ENCODE data around the gene SH3GL1. TPM values are rescaled to one million over a fixed set of nuclear protein-coding genes. Genes with fewer than 3 reads are reported as not detected.

Gene SH3GL1
- polyA plus RNA-seq, 2 of the 4 experiments (the other 2 are of a cell fraction) = 20.1 to 34.7 TPM

GRCh38 chr19:4327252-4327876, 73.0 kb downstream of the SH3GL1 start:
- Histone ChIP-seq H3K9me3 (no peaks in the 10 kb centered on the region), H3K4me2 (no peak overlapping the region), H3K4me3 (no peak overlapping the region), H3K4me1 (no peaks in the 10 kb centered on the region), H3K27ac (no peak overlapping the region)
- 84% methylated on average over 14 of the region's 30 CpGs for WGBS (ENCODE audit: missing lambda C conversion rate)
- FAIRE-seq (no peak), ATAC-seq (peak; percentile 35 to 62; a peak in 3 of 6 replicates), DNase-seq (ENCODE audit: low read depth in 1 of 2, low spot score in 1 of 2) (peak in 1 of 2 experiments; percentile 33)
- ChIA-PET POLR2A (no interaction called here), CTCF (no interaction called here)
- TF ChIP-seq, protein P1, sequence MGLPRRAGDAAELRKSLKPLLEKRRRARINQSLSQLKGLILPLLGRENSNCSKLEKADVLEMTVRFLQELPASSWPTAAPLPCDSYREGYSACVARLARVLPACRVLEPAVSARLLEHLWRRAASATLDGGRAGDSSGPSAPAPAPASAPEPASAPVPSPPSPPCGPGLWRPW (IDR thresholded peaks at IDR 0.05) = no peak
- TF ChIP-seq, protein P2, sequence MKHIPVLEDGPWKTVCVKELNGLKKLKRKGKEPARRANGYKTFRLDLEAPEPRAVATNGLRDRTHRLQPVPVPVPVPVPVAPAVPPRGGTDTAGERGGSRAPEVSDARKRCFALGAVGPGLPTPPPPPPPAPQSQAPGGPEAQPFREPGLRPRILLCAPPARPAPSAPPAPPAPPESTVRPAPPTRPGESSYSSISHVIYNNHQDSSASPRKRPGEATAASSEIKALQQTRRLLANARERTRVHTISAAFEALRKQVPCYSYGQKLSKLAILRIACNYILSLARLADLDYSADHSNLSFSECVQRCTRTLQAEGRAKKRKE (CRISPR knock-in tag; IDR thresholded peaks at IDR 0.05; ENCODE audit: low read depth) = no peak
- TF ChIP-seq PBX3 (IDR thresholded peaks at IDR 0.05) (no peak), E2F6 (IDR thresholded peaks at IDR 0.05; ENCODE audit: borderline replicate concordance, low read depth) (no peak), NPAS2 (CRISPR knock-in tag; IDR thresholded peaks at IDR 0.05; ENCODE audit: borderline replicate concordance) (no peak), CHD4 (IDR thresholded peaks at IDR 0.05; ENCODE audit: borderline replicate concordance) (no peak), HOXB5 (CRISPR knock-in tag; IDR thresholded peaks at IDR 0.05) (no peak), EHMT2 (IDR thresholded peaks at IDR 0.05; ENCODE audit: low read depth) (no peak), POLR2A (IDR thresholded peaks at IDR 0.05; ENCODE audit: low read length) (no peak), FOXS1 (CRISPR knock-in tag; IDR thresholded peaks at IDR 0.05) (no peak), HEYL (CRISPR knock-in tag; IDR thresholded peaks at IDR 0.05) (no peak), GATA3 (IDR thresholded peaks at IDR 0.05; ENCODE audit: borderline replicate concordance) (no peak), CHD2 (IDR thresholded peaks at IDR 0.05; ENCODE audit: low read length, partially characterized antibody) (no peak), HOXA7 (CRISPR knock-in tag; IDR thresholded peaks at IDR 0.05) (no peak), RARB (CRISPR knock-in tag; IDR thresholded peaks at IDR 0.05) (no peak), KDM5A (IDR thresholded peaks at IDR 0.05) (no peak)
- TF ChIP-seq, protein P3, sequence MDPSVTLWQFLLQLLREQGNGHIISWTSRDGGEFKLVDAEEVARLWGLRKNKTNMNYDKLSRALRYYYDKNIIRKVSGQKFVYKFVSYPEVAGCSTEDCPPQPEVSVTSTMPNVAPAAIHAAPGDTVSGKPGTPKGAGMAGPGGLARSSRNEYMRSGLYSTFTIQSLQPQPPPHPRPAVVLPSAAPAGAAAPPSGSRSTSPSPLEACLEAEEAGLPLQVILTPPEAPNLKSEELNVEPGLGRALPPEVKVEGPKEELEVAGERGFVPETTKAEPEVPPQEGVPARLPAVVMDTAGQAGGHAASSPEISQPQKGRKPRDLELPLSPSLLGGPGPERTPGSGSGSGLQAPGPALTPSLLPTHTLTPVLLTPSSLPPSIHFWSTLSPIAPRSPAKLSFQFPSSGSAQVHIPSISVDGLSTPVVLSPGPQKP (IDR thresholded peaks at IDR 0.05; ENCODE audit: low read depth, low read length) = no peak

DNA sequence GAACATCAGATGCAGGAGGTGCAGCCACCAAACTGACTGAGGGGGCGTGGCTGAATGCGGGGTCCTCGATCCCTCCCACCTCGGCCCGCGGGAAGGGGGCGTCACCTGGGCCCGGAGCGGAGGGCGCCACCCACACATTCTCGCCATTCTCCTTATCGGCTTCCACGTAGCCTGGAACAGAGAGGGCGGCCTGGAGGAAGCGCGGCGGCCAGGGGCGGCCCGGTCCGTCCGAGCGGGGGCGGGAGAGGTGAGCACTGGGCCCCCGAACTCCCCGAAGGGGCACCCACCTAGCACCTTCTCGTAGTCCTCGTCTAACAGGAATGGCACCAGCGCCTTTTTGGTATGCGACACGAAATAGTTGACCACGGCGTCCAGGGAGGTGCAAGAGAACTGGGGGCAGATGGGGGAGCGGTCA, 73.5 kb downstream of the SH3GL1 start:
- 67% methylated on average over 28 of the region's 33 CpGs for WGBS (ENCODE audit: missing lambda C conversion rate)
- ChIA-PET CTCF (interaction anchor here (0.6 kb wide), 1 partner anchor 80 kb away, joined by 3 read pairs; no protein-coding TSS in a partner anchor), POLR2A (no interaction called here)
- Histone ChIP-seq H3K4me1 (no peaks in the 10 kb centered on the region), H3K9me3 (no peaks in the 10 kb centered on the region), H3K27ac (no peak overlapping the region), H3K4me2 (no peak overlapping the region), H3K4me3 (no peak overlapping the region)
- DNase-seq (ENCODE audit: low read depth in 1 of 2, low spot score in 1 of 2) = no peak
- TF ChIP-seq, protein P1 (IDR thresholded peaks at IDR 0.05) = no peak
- TF ChIP-seq RFX5 (IDR thresholded peaks at IDR 0.05) = no peak
- no peak for TF ChIP-seq ESRRA (IDR thresholded peaks at IDR 0.05; ENCODE audit: borderline replicate concordance, low read length)
- no peak for TF ChIP-seq CBX8 (IDR thresholded peaks at IDR 0.05)
- TF ChIP-seq USF2 (IDR thresholded peaks at IDR 0.05) = no peak
- no peak for TF ChIP-seq RARB (CRISPR knock-in tag; IDR thresholded peaks at IDR 0.05)
- no peak for TF ChIP-seq FOSB (CRISPR knock-in tag; IDR thresholded peaks at IDR 0.05)
- no peak for TF ChIP-seq FOXS1 (CRISPR knock-in tag; IDR thresholded peaks at IDR 0.05)
- TF ChIP-seq, protein P3 (IDR thresholded peaks at IDR 0.05; ENCODE audit: low read depth, low read length) = no peak
- TF ChIP-seq EP300 (IDR thresholded peaks at IDR 0.05) = no peak
- no peak for TF ChIP-seq SREBF2 (IDR thresholded peaks at IDR 0.05)
- TF ChIP-seq, protein P4, sequence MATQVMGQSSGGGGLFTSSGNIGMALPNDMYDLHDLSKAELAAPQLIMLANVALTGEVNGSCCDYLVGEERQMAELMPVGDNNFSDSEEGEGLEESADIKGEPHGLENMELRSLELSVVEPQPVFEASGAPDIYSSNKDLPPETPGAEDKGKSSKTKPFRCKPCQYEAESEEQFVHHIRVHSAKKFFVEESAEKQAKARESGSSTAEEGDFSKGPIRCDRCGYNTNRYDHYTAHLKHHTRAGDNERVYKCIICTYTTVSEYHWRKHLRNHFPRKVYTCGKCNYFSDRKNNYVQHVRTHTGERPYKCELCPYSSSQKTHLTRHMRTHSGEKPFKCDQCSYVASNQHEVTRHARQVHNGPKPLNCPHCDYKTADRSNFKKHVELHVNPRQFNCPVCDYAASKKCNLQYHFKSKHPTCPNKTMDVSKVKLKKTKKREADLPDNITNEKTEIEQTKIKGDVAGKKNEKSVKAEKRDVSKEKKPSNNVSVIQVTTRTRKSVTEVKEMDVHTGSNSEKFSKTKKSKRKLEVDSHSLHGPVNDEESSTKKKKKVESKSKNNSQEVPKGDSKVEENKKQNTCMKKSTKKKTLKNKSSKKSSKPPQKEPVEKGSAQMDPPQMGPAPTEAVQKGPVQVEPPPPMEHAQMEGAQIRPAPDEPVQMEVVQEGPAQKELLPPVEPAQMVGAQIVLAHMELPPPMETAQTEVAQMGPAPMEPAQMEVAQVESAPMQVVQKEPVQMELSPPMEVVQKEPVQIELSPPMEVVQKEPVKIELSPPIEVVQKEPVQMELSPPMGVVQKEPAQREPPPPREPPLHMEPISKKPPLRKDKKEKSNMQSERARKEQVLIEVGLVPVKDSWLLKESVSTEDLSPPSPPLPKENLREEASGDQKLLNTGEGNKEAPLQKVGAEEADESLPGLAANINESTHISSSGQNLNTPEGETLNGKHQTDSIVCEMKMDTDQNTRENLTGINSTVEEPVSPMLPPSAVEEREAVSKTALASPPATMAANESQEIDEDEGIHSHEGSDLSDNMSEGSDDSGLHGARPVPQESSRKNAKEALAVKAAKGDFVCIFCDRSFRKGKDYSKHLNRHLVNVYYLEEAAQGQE (IDR thresholded peaks at IDR 0.05) = no peak
- TF ChIP-seq NPAS2 (CRISPR knock-in tag; IDR thresholded peaks at IDR 0.05; ENCODE audit: borderline replicate concordance) = no peak
- TF ChIP-seq POLR2AphosphoS2 (conservative IDR thresholded peaks at IDR 0.05; ENCODE audit: low read length) = no peak
- FAIRE-seq = no peak
- no peak for ATAC-seq
